GM12878 (cell line): ENCODE data around the gene WDR45B. TPM values are rescaled to one million over a fixed set of nuclear protein-coding genes. Genes with fewer than 3 reads are reported as not detected.

Experiments used
- ATAC-seq: fragments of 200-7000 bp; cut with Tn5 transposase; 3 replicates; pipeline ENCODE4 v1.9.1; 2020; ENCODE audit warnings: mild to moderate bottlenecking, moderate library complexity
- BruUV-seq: library from RNA; stranded (reverse); fragments of 400-500 nt; replicated peaks from 2 replicates; lab custom pipeline; 2021; lab: Mats Ljungman, UMichigan
- CTCF ChIA-PET: fragments of 300-600 bp; sonication (Branson Sonifier 250); formaldehyde crosslinking; extraction: SDS; loops from one replicate; lab custom pipeline; 2021; ENCODE audit warnings: inconsistent platforms; lab: Yijun Ruan, JAX
- POLR2A ChIA-PET: fragments of 350-600 bp; formaldehyde crosslinking; extraction: SDS; loops from one replicate; lab custom pipeline; 2021; ENCODE audit warnings: inconsistent platforms; lab: Charles Lee
- RAD21 ChIA-PET: fragments of 300-600 bp; sonication (Branson Sonifier 250); formaldehyde crosslinking; loops from one replicate; lab custom pipeline; 2023; ENCODE audit warnings: antibody characterized with exemption; ENCODE audit not compliant: unreplicated experiment; lab: Charles Lee
- SMC1A ChIA-PET: fragments of 300-600 bp; sonication (Branson Sonifier 250); formaldehyde crosslinking; loops from one replicate; lab custom pipeline; 2023; ENCODE audit not compliant: unreplicated experiment, uncharacterized antibody; lab: Charles Lee
- DNase-seq: peaks from one replicate; pipeline ENCODE4 v3.0.0-alpha.2; 2011; ENCODE audit warnings: low read depth, low spot score
- FAIRE-seq: peaks from 3 replicates; lab custom pipeline; 2011; peaks lifted over from hg19 to GRCh38; lab: Jason Lieb, UNC
- H2AFZ ChIP-seq: 2 replicates; pipeline ENCODE4 v1.6.0; 2011; ENCODE audit warnings: low read depth, low read length, control low read depth; ENCODE audit not compliant: control insufficient read depth
- H3K27ac ChIP-seq: 2 replicates; pipeline ENCODE4 v1.5.1; 2011; ENCODE audit warnings: control low read depth; ENCODE audit not compliant: control insufficient read depth, insufficient read depth
- H3K27me3 ChIP-seq, 2 experiments: replicated peaks in 1 of 2; 2 replicates each; pipeline versions ENCODE4 v1.6.0 to v1.6.1; 2011; ENCODE audit warnings: low read length in 1 of 2; ENCODE audit not compliant: control insufficient read depth in 2 of 2, insufficient read depth in 2 of 2
- H3K36me3 ChIP-seq, 2 experiments: 2 replicates each; pipeline ENCODE4 v1.5.1; 2011; ENCODE audit warnings: low read length in 1 of 2; ENCODE audit not compliant: control insufficient read depth in 2 of 2, insufficient read depth in 2 of 2
- H3K4me1 ChIP-seq: 2 replicates; pipeline ENCODE4 v1.6.1; 2011; ENCODE audit warnings: mild to moderate bottlenecking, low read length, moderate library complexity, mixed read lengths; ENCODE audit not compliant: control insufficient read depth, insufficient read depth
- H3K4me2 ChIP-seq: 2 replicates; pipeline ENCODE4 v1.6.0; 2011; ENCODE audit warnings: control low read depth; ENCODE audit not compliant: control insufficient read depth, insufficient read depth
- H3K4me3 ChIP-seq: fragments of 200-600 bp; sonication (generic); 2 replicates; pipeline ENCODE4 v1.5.1; 2016
- H3K79me2 ChIP-seq: 2 replicates; pipeline ENCODE4 v1.6.0; 2011; ENCODE audit warnings: low read length; ENCODE audit not compliant: control insufficient read depth, insufficient read depth
- H3K9ac ChIP-seq: 2 replicates; pipeline ENCODE4 v1.8.0; 2011; ENCODE audit warnings: low read length, control low read depth, mixed read lengths; ENCODE audit not compliant: control insufficient read depth, insufficient read depth
- H3K9me3 ChIP-seq: replicated peaks from 3 replicates; pipeline ENCODE4 v1.5.1; 2011; ENCODE audit warnings: mild to moderate bottlenecking, low read length; ENCODE audit not compliant: control insufficient read depth, insufficient read depth
- H4K20me1 ChIP-seq: 2 replicates; pipeline ENCODE4 v1.6.0; 2011; ENCODE audit not compliant: control insufficient read depth, insufficient read depth
- HDAC2 ChIP-seq: fragments of 200-600 bp; sonication (generic); IDR thresholded peaks from 2 replicates; pipeline ENCODE4 v1.6.1; 2017
- KDM1A ChIP-seq: fragments of 200-600 bp; sonication (generic); IDR thresholded peaks from 2 replicates; pipeline ENCODE4 v1.6.1; 2016; ENCODE audit warnings: borderline replicate concordance
- MTA3 ChIP-seq: IDR thresholded peaks from 2 replicates; pipeline ENCODE4 v1.6.1; 2012; ENCODE audit warnings: low read length, inconsistent platforms, borderline replicate concordance
- NR2F1 ChIP-seq: fragments of 450-650 bp; conservative IDR thresholded peaks from 2 replicates; pipeline ENCODE4 v1.6.1; 2017; ENCODE audit warnings: mild to moderate bottlenecking
- POU2F2 ChIP-seq: IDR thresholded peaks from 3 replicates; pipeline ENCODE4 v1.6.1; 2011; ENCODE audit warnings: low read depth, mild to moderate bottlenecking, low read length, borderline replicate concordance
- SMARCA5 ChIP-seq: fragments of 450-650 bp; IDR thresholded peaks from 2 replicates; pipeline ENCODE4 v1.6.1; 2017; ENCODE audit warnings: mild to moderate bottlenecking
- ZNF217 ChIP-seq: fragments of 450-650 bp; IDR thresholded peaks from 2 replicates; pipeline ENCODE4 v1.6.1; 2017; ENCODE audit warnings: antibody characterized with exemption, mild to moderate bottlenecking
- WGBS: methylation state at CpG from one replicate; pipeline ENCODE4 v1.1.6; 2016; ENCODE audit warnings: low lambda C conversion rate; ENCODE audit not compliant: insufficient replicate concordance, insufficient coverage; ENCODE audit errors: missing lambda C conversion rate; 5-methylcytosine and 5-hydroxymethylcytosine counted together
- in situ Hi-C: fragments of 300-500 bp; cut with MboI; formaldehyde crosslinking; loops from 9 replicates; pipeline ENCODE4 v1.14.3; 2018; ENCODE audit warnings: mixed read lengths
- intact Hi-C: fragments of 100-400 bp; cut with micrococcal nuclease; formaldehyde crosslinking; loops from one replicate; pipeline ENCODE4 v1.14.2; 2022; ENCODE audit not compliant: unreplicated experiment
- polyA plus RNA-seq, 11 experiments: library from polyadenylated mRNA; depleted of rRNA in 4 of 11; unstranded in 6 of 11; stranded (reverse) in 5 of 11; fragments of >200 nt; fragmentation: Nextera tagmentation in 4 of 11; fragmentation: Illumina TruSeq in 1 of 11; extraction: Ambion mirVana in 4 of 11; extraction: Trizol in 1 of 11; gene quantifications; 1 replicate in 1 of 11; 2 replicates in 10 of 11; pipeline versions ENCODE4 v1.2.1 to v1.2.3, GENCODE V29; 2011 to 2016; ENCODE audit warnings: inconsistent platforms in 2 of 11, missing spikeins in 2 of 11, low read depth in 1 of 11
- total RNA-seq, 4 experiments: library from RNA; depleted of rRNA in 3 of 4; stranded (reverse); fragments of >200 nt in 3 of 4; fragmentation: Illumina TruSeq in 1 of 4; extraction: Trizol in 1 of 4; gene quantifications; 2 replicates each; pipeline versions ENCODE4 v1.2.1 to v1.2.3, GENCODE V29; 2013 to 2021
- TF ChIP-seq, protein P1 (sequence below): fragments of 450-650 bp; IDR thresholded peaks from 2 replicates; pipeline ENCODE4 v1.6.1; 2017; ENCODE audit warnings: mild to moderate bottlenecking, moderate library complexity
- TF ChIP-seq, protein P2 (sequence below): IDR thresholded peaks from 2 replicates; pipeline ENCODE4 v1.6.1; 2011; ENCODE audit warnings: low read depth, mild to moderate bottlenecking, low read length, moderate library complexity, borderline replicate concordance; ENCODE audit errors: extremely low read depth
- TF ChIP-seq, protein P3 (sequence below): IDR thresholded peaks from 2 replicates; pipeline ENCODE4 v1.6.1; 2011; ENCODE audit warnings: low read depth, low read length, improper control_type of control experiment, borderline replicate concordance
- TF ChIP-seq, protein P4 (sequence below): IDR thresholded peaks from 2 replicates; pipeline ENCODE4 v1.6.1; 2011; ENCODE audit warnings: borderline replicate concordance, low read depth, mild to moderate bottlenecking, moderate library complexity, low read length; ENCODE audit not compliant: insufficient read depth, poor library complexity, severe bottlenecking

Gene WDR45B
- total and polyA plus RNA-seq, 10 of the 15 experiments (the other 5 are each of a cell fraction or from before 2014, with no cell fraction given) = 1.0 to 73.7 (median 26.6) TPM

DNA sequence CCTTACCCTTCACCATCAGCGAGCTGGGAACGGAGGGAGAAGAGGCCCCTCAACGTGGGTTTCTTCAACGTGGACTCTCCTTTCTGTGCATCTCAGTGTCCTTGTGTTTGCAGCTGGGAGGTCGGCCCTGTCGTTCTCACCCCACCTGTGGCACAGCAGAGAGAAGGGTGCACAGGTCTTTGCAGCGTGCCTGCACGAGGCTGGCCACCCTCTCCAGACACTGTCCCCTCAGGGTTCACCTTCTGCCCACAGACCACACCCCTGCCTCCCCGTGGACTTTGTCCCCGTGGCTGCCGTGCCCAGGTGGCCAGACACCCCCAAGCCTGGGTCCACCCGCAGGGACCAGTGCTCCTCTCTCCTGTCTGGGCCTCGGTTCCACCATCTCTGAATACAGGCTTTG is 7.3 kb upstream of the WDR45B start:
- intact Hi-C loops = no loop called here
- POLR2A ChIA-PET = no interaction called here
- in situ Hi-C loops = loop anchor here (10.0 kb wide), 1 partner anchor 89 kb away; no protein-coding TSS in a partner anchor
- H3K4me3 ChIP-seq = no peak overlapping the region
- CTCF ChIA-PET = interaction anchor here (0.7 kb wide), 1 partner anchor 102 kb away, joined by 3 read pairs; no protein-coding TSS in a partner anchor
- H3K27me3 ChIP-seq = no peaks in the 10 kb centered on the region
- RAD21 ChIA-PET = interaction anchor here (0.7 kb wide), 1 partner anchor 315 kb away, joined by 3 read pairs; no protein-coding TSS in a partner anchor
- H3K36me3 ChIP-seq = no peaks in the 10 kb centered on the region
- SMC1A ChIA-PET = no interaction called here
- H3K79me2 ChIP-seq = no peaks in the 10 kb centered on the region
- H3K27ac ChIP-seq = no peak overlapping the region
- H3K9ac ChIP-seq = no peak overlapping the region
- no peaks in the 10 kb centered on the region for H3K9me3 ChIP-seq
- no peak overlapping the region for H3K4me2 ChIP-seq
- H4K20me1 ChIP-seq = no peaks in the 10 kb centered on the region
- DNase-seq (no peak), ATAC-seq (no peak), FAIRE-seq (no peak)
- WGBS = 54% methylated on average over 12 of the region's 13 CpGs
- H3K4me1 ChIP-seq = no peaks in the 10 kb centered on the region
- TF ChIP-seq, protein P1, sequence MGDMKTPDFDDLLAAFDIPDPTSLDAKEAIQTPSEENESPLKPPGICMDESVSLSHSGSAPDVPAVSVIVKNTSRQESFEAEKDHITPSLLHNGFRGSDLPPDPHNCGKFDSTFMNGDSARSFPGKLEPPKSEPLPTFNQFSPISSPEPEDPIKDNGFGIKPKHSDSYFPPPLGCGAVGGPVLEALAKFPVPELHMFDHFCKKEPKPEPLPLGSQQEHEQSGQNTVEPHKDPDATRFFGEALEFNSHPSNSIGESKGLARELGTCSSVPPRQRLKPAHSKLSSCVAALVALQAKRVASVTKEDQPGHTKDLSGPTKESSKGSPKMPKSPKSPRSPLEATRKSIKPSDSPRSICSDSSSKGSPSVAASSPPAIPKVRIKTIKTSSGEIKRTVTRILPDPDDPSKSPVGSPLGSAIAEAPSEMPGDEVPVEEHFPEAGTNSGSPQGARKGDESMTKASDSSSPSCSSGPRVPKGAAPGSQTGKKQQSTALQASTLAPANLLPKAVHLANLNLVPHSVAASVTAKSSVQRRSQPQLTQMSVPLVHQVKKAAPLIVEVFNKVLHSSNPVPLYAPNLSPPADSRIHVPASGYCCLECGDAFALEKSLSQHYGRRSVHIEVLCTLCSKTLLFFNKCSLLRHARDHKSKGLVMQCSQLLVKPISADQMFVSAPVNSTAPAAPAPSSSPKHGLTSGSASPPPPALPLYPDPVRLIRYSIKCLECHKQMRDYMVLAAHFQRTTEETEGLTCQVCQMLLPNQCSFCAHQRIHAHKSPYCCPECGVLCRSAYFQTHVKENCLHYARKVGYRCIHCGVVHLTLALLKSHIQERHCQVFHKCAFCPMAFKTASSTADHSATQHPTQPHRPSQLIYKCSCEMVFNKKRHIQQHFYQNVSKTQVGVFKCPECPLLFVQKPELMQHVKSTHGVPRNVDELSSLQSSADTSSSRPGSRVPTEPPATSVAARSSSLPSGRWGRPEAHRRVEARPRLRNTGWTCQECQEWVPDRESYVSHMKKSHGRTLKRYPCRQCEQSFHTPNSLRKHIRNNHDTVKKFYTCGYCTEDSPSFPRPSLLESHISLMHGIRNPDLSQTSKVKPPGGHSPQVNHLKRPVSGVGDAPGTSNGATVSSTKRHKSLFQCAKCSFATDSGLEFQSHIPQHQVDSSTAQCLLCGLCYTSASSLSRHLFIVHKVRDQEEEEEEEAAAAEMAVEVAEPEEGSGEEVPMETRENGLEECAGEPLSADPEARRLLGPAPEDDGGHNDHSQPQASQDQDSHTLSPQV = no peak
- TF ChIP-seq, protein P2, sequence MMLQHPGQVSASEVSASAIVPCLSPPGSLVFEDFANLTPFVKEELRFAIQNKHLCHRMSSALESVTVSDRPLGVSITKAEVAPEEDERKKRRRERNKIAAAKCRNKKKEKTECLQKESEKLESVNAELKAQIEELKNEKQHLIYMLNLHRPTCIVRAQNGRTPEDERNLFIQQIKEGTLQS = no peak
- TF ChIP-seq POU2F2 (no peak), SMARCA5 (no peak), NR2F1 (no peak), MTA3 (no peak), ZNF217 (no peak), KDM1A (no peak), HDAC2 (no peak)
- TF ChIP-seq, protein P3, sequence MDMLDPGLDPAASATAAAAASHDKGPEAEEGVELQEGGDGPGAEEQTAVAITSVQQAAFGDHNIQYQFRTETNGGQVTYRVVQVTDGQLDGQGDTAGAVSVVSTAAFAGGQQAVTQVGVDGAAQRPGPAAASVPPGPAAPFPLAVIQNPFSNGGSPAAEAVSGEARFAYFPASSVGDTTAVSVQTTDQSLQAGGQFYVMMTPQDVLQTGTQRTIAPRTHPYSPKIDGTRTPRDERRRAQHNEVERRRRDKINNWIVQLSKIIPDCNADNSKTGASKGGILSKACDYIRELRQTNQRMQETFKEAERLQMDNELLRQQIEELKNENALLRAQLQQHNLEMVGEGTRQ = no peak
- TF ChIP-seq, protein P4, sequence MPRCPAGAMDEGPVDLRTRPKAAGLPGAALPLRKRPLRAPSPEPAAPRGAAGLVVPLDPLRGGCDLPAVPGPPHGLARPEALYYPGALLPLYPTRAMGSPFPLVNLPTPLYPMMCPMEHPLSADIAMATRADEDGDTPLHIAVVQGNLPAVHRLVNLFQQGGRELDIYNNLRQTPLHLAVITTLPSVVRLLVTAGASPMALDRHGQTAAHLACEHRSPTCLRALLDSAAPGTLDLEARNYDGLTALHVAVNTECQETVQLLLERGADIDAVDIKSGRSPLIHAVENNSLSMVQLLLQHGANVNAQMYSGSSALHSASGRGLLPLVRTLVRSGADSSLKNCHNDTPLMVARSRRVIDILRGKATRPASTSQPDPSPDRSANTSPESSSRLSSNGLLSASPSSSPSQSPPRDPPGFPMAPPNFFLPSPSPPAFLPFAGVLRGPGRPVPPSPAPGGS = no peak
- H2AFZ ChIP-seq = no peak overlapping the region
- no TSS peak for BruUV-seq
